ENCODE results near the gene TDRD10. TPM values are rescaled to one million over a fixed set of nuclear protein-coding genes. Genes with fewer than 3 reads are reported as not detected.
A peak's percentile ranks its signal among the peaks of the same experiment; 100 is the strongest.

TDRD10 gene
- total RNA-seq, 1 donor from 2014 or later: not detected

GRCh38 chr1:154558720-154559465, 56.9 kb downstream of the TDRD10 start:
- no peak for TF ChIP-seq CTCF (conservative IDR thresholded peaks at IDR 0.05; ENCODE audit: low read depth, low read length)
- DNase-seq (ENCODE audit: low read depth): peak; percentile 68
- H3K4me3 ChIP-seq (ENCODE audit: low read depth, low read length): peak overlapping the region; percentile 89

- H3K4me3 ChIP-seq (ENCODE audit: low read depth, low read length): peak overlapping the region; percentile 89
- TF ChIP-seq CTCF (conservative IDR thresholded peaks at IDR 0.05; ENCODE audit: low read depth, low read length): peak; percentile 94
- DNase-seq (ENCODE audit: low read depth): peak; percentile 66
Measured at GRCh38 chr1:154559466-154560044, 57.5 kb downstream of the TDRD10 start.

DNA sequence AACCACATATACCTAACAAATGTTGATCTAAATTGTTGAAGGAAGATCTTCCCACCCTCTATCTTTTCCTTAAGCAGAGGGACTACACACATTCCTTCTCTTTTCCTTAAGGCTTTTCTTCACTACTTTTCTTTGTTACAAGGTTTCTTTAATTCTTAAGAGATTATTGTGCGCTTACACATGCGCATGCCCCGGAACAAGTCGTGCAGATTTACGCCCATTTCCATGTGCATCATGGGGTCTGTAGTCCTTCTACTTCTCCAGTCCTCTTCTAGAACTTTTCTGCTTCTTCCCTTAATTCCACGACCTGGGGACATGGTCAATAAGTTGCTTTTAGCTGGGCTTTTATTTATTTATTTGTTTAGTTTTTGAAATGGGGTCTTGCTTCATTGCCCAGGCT, 63.9 kb downstream of the TDRD10 start:
- no peak for TF ChIP-seq CTCF (conservative IDR thresholded peaks at IDR 0.05; ENCODE audit: low read depth, low read length)
- H3K4me3 ChIP-seq (ENCODE audit: low read depth, low read length): no peak overlapping the region
- no peak for DNase-seq (ENCODE audit: low read depth)

DNA sequence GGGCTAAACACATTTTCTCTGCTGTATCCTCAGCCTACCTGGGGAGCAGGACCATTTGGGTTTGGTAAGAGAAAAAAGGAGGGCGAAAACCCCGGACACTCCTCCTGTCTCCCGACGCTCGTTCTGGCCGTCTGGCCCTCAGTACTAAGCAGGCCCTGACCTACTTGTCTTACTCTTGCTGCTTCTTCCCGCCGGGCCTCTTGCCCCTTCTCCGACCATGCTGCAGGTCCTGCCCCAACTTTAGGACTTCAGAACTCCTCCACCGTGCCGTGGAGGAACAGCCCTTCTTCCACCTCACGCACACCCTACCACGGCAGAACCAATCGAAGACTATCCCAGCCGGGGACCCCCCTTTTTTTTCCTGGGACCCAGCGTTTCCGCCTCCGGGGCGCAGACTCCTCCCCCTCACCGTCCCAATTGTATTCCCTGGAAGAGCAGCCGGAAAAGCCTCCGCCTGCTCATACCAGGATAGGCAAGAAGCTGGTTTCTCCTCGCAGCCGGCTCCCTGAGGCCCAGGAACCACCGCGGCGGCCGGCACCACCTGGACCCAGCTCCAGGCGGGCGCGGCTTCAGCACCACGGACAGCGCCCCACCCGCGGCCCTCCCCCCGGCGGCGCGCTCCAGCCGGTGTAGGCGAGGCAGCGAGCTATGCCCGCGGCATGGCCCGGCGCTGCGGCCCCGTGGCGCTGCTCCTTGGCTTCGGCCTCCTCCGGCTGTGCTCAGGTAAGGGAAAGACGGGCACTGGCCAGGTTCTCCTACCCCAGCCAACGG, 65.6 kb downstream of the TDRD10 start, which contains the start of gene CHRNB2:
CHRNB2 (plus strand) TSS at position 393 of the 771 bp plus-strand sequence; CDS start at position 660, 267 bp downstream.
- no peak for DNase-seq (ENCODE audit: low read depth)
- peak within 1 kb of the TSS; percentile 41 for H3K4me3 ChIP-seq (ENCODE audit: low read depth, low read length)
- no peak for TF ChIP-seq CTCF (conservative IDR thresholded peaks at IDR 0.05; ENCODE audit: low read depth, low read length)

DNA sequence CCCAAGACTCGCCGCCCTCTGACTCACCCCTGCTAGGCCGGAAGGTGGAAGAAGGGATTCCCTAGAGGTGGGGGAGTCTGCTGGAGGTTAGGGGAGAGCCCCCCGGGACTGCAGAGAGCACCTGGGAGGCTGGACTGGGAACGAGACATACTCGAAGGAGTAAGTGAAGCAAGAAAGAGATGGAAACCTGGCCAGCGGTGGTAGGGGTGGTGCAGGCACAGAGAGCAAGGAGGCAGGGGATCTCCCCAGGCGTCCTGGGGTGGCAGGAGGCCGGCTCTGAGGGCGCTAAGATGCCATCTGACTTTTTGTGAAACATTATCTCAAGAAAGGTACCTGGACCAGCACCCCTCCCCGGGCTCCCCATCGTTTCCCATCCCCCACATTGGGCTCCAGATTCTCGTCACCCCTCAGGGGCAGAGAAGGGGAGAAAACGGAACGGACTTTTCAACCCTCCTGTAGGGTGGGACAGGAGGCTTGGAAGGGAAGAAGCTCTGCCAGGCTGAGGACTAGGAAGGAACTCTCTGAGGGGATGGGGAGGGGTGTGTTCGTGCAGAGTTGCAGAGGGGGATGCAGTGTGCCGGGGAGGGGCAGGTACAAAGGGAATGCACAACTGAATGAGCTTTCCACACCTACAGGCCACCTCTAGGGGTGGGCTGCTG, 66.3 kb downstream of the TDRD10 start:
- peak overlapping the region; percentile 41 for H3K4me3 ChIP-seq (ENCODE audit: low read depth, low read length)
- DNase-seq (ENCODE audit: low read depth): no peak

More for the DNA sequence above, 66.3 kb downstream of the TDRD10 start:
- no peak for TF ChIP-seq CTCF (conservative IDR thresholded peaks at IDR 0.05; ENCODE audit: low read depth, low read length)

Measured in epithelial cell of proximal tubule (primary cell).